HL-60 (cell line): ENCODE data around the gene SHC3.

ENCODE experiments used
- CTCF ChIP-seq: IDR thresholded peaks from one replicate; pipeline ENCODE4 v1.5.1; 2011; ENCODE audit warnings: low read length, control low read depth, inconsistent platforms; ENCODE audit not compliant: insufficient read depth
- GABPA ChIP-seq: IDR thresholded peaks from 2 replicates; pipeline ENCODE4 v1.6.1; 2012; ENCODE audit warnings: low read depth
- POLR2AphosphoS5 ChIP-seq: IDR thresholded peaks from 2 replicates; pipeline ENCODE4 v1.6.1; 2012; ENCODE audit warnings: low read depth
- REST ChIP-seq: IDR thresholded peaks from 2 replicates; pipeline ENCODE4 v1.6.1; 2012; ENCODE audit warnings: low read depth; ENCODE audit not compliant: insufficient replicate concordance
- SPI1 ChIP-seq: IDR thresholded peaks from 2 replicates; pipeline ENCODE4 v1.6.1; 2012; ENCODE audit warnings: low read depth, mild to moderate bottlenecking, borderline replicate concordance

GRCh38 chr9:88971131-88971960 lies 207.3 kb downstream of the SHC3 start:
- no peak for TF ChIP-seq CTCF
- no peak for TF ChIP-seq POLR2AphosphoS5
- TF ChIP-seq REST = no peak
- TF ChIP-seq GABPA = no peak
- TF ChIP-seq SPI1 = no peak
